ENCODE measurements around the gene RALY.
"Not testable (repeated sequence)": the region's sequence is repeated elsewhere in the genome, so short reads cannot be mapped to it uniquely, and the experiment has no call there.

Gene RALY

DNA sequence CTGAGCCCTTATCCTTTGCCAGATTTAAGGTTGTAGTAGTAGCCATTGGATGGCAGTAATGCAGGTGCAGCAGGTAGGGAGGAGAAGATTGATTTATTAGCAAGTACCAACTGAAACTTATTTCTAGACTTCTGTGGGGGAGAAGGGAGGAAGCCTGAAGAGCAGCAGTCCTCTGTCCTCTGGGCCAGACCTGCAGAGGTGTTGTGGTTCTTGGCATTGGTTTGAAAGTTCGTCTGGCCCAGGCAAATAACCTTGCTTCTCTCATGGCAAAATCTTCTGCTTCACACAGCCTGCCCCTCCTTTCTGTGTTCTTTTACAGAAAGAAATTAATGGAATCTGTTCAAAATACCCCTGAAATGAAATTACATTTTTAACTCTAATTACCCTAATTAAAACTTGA, 24.5 kb downstream of the RALY start:
- DNase-seq, result no peak

DNA sequence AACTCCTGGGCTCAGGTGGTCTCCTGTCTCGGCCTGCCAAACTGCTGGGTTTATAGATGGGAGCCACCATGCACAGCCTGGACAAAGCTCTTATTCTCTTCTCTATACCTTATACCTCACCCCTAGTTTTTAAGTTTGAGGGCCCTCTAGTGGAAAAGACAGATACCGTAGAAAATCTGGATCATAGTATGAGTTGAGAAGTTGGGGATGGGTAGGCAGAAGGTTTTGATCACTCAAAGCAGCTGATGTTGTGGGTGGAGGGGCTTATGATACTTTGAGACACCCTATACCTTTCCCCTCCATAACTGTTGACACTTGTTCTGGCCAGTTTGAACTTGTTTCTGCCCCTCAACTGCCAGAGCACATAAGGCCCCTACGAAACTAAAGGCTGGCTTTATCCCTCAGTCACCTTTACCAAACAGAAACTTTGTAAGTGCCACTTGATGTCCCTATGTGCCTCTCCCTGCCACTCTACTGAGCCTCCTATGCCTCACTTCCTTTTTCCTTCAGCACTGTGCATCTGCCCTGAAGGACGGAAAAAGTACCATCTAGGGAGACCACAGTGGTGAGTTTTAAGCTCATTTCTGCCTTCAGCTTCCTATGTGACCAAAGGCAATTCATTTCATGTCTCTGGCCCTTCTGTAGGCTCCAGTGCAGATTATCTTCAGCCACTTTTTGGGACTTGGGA, 28.6 kb downstream of the RALY start:
- no peak for DNase-seq

DNA sequence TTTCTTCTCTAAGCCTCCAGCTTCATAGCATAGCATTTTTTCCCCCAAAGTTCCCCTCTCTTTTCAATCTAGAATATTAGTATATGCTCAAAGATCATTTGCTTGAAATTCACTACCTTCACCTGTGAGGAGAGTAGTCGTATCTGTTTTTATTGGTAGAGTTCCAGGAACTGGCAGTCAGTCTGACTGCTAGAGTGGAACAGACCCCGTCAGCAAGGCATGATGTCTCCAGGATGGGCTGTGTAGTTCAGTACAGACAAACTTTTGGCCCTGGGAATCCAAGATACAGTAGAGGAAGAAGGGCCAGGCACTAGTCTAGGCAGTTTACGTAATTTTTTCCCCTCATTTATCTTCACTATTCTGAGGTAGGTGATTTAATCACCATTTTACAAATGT, 29.1 kb downstream of the RALY start:
- no peak for DNase-seq

- no peak for DNase-seq
Measured at GRCh38 chr20:34023937-34024722, 30.4 kb downstream of the RALY start.

GRCh38 chr20:34024723-34025351, 31.1 kb downstream of the RALY start:
- DNase-seq, result no peak

DNA sequence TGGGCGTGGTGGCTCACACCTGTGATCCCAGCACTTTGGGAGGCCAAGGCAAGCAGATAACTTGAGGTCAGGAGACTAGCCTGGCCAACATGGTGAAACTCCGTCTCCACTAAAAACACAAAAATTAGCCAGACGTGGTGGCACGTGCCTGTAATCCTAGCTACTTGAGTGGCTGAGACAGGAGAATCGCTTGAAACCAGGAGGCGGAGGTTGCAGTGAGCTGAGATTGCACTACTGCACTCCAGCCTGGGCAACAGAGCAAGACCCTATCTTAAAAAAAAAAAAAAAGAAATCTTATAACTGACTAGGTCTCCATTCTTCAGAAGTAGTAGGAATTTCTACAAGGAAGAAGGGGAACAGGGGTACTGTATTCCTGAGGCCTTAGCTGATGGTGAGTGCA, 34.3 kb downstream of the RALY start:
- DNase-seq, result not testable (repeated sequence)

GRCh38 chr20:34029415-34029814, 35.7 kb downstream of the RALY start:
- DNase-seq, result no peak

- no peak for DNase-seq
Measured at GRCh38 chr20:34030456-34030855, 36.7 kb downstream of the RALY start.

GRCh38 chr20:34033903-34034302, 40.2 kb downstream of the RALY start:
- DNase-seq, result no peak

- DNase-seq, result peak; percentile 69
Measured at GRCh38 chr20:34037121-34037520, 43.4 kb downstream of the RALY start.

GRCh38 chr20:34037767-34038166, 44.1 kb downstream of the RALY start:
- no peak for DNase-seq

GRCh38 chr20:34040300-34040995, 46.7 kb downstream of the RALY start:
- no peak for DNase-seq

- DNase-seq, result no peak
Measured at GRCh38 chr20:34041226-34041625, 47.5 kb downstream of the RALY start.

DNA sequence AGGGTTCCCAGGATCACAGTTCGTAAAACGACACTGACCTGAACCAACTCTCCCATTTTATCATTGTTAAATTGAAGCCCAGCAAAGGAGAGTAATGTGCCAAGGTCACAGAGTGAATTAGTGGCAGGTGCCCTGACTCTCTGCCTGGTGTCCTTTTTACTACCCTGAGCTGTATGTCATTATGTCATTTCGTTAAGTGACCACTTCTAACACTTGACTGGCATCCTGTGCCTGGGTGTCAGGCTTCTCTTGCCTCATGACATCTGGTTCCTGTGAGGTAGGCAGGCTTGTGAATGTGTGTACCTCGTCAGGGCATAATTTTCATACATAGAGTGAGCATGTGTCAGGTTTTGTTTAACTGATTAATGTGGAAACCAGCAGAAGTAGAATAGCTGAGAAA, 48.6 kb downstream of the RALY start:
- no peak for DNase-seq

- no peak for DNase-seq
Measured at GRCh38 chr20:34043025-34043424, 49.3 kb downstream of the RALY start.

DNA sequence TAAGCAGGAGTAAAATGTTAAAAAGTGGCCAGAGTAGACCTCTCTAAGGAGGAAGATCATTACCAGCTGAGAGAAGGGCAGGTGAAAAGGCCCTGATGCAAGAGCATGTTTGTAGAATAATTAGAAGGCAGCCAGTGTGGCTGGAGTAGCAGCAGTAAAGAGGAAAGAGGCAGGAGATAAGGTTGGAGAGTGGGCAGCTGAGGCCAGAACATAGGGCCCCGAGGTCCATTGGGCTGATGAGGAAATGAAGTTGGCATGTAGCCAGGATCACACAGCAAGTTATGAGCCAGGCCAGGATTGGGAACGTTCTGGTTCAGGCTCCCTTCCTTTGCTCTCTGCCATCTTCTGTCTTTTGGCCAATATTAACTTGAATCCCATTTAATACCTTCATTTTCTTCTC, 51.6 kb downstream of the RALY start:
- no peak for DNase-seq

DNA sequence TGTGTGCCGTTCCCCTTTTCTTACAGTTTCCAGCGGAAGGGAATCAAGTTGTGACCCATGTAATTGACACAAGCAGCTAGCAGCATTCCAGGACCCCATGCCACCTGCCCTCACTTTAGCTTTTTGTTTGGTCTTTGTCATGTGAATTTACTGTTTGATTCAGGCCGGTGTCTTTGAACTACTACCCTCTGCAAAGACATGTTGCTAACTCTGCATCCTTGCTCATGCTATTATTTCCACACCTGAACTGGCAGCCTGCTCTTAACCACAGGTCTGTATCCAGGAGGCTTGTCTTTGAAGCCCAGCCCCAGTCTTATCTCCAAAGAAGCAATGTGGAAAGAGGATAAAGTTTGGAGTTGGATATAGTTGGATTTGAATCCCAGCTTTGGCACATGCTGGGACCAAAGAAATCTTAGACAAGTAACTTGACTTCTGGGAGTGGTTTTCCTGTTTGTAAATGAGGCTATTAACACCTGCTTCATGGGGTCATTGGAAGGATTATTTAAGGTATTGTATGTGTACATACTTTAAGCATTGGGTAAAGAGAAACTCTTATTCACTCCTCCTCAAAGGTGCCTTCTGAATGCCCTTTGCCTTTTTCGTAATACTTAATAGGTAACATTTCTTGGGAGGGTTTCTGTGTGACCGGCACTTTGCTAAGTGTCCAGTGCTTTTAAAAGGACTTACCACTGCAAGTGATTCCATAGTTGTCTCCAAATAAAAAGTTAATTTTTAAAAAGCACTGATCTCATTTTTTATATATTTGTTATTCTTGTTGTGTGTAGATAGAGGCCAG, 52.4 kb downstream of the RALY start:
- DNase-seq, result no peak

DNA sequence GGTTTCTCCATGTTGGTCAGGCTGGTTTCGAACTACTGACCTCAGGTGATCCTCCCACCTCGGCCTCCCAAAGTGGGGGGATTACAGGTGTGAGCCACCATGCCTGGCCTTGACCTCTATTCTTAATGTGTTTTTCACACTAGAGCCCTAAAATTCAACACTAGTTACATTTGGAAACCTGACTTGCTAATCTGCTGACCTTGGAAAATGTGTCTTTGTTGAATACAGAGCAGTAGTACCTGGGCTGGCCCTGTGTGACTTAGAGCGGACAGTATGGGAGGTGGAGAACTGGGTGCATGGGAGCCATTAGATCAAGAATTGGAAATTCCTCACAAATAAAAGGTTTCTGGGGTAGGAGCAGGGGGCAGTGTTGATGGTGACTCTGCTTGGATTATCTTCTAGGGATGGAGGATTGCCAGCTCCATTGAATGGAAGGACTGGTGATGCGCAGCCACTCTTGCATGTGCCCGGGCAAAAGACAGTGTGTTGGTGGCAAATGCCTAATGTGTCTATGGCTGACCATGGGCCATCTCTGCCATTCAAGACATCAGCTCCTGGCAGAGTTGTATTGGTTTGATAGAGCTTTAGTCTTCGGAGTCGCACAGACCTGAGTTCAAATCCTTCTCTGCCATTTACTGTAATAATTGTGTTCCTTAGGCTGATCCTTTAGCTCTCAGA, 53.4 kb downstream of the RALY start:
- no peak for DNase-seq

DNA sequence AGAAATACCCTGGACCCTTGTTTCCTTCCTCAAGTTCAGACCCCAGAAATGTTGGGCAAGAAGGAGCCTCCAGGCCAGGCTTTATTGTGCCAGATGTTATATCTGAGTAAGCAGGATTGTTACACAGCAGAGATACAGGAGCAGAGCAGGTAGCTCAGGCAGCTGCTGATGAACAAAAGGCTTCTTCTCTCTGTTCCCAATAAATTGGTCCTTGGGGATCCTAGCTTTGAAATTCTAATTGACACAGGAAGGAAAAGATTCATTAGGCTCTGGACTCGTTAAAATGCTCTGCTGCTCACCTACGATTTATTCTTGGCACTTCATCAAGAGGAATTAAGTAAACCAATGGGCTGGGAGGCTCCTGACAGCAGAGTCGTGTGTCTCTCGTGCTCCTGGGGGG, 54.2 kb downstream of the RALY start:
- no peak for DNase-seq

DNA sequence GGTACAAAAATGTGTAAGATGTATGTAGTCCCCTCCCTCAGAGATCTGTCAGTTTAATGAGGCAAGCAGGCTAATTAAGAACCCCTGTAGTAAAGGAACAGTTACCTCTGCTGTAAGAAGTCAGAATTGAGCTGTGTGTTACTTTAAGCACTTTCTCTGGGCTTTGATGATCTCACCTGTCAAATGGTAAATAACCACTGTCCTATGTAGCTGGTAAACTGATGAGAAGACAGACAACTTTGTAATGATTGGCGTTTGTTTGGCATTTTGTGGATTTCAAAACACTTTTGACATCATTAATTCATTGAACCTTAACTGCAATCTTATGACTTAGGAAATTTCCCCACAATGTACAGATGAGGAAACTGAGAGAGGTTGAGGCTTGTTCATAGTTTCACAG, 55.7 kb downstream of the RALY start:
- DNase-seq, result no peak

DNA sequence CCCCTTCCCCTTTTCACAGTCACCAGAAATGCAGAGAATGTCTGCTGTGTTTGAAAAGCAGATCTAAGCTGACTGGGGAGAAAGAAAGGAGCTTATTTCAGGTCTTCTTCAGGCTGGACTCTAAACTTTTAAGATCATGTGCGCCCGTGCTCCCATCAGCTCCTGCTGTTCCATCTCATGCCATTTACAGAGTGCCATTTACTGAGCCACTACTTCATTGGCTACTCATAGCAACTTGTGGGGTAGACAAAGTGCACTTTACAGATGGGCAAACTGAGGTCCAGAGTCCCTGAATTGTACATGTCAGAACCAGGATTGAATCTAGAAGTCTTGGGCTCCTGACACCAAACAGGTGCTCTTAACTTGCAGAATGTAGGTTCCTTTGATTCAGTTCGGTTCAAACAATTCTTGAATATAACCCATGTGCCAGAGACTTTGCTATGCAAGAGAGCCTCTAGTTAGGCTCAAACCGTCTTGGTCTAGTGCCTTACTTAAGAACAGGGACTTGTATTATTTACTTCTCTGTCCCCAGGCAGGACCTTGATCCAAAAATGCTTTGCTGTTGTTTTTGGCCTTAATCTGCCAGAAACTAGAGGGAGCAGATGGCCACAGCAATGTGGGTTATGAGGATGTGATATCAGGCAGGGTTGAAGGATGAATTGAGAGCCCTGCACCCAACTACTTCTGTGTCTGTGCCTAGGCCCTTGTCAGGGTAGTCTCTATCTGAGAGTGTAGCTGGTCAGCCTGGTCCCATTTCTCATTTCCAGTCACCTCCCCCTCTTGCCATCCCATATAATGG, 56.4 kb downstream of the RALY start:
- DNase-seq, result no peak
